SK-N-SH treated with all-trans-retinoic acid at 6 μM for 48 hours (cell line): ENCODE measurements around the gene SKAP2.

Experiments used
- ATAC-seq: fragments of 200-7000 bp; cut with Tn5 transposase; 3 replicates; pipeline ENCODE4 v1.9.1; 2020; ENCODE audit warnings: mild to moderate bottlenecking, moderate library complexity
- ARNTL ChIP-seq: fragments of 450-650 bp; formaldehyde crosslinking; IDR thresholded peaks from 2 replicates; pipeline ENCODE4 v1.5.0; 2020; ENCODE audit warnings: low read depth, mild to moderate bottlenecking, moderate library complexity, borderline replicate concordance
- BACH2 ChIP-seq: fragments of 250-450 bp; sonication (Bioruptor Pico); IDR thresholded peaks from 2 replicates; pipeline ENCODE4 v1.9.0; 2021; ENCODE audit warnings: mild to moderate bottlenecking, borderline replicate concordance
- CSDC2 ChIP-seq: fragments of 250-450 bp; sonication (Bioruptor Pico); IDR thresholded peaks from 2 replicates; pipeline ENCODE4 v1.5.0; 2020; ENCODE audit warnings: mild to moderate bottlenecking, moderate library complexity
- CSRNP3 ChIP-seq: fragments of 250-450 bp; sonication (Bioruptor Pico); IDR thresholded peaks from 2 replicates; pipeline ENCODE4 v1.5.1; 2021; ENCODE audit warnings: mild to moderate bottlenecking, moderate library complexity
- ESRRG ChIP-seq: fragments of 250-450 bp; sonication (Bioruptor Pico); IDR thresholded peaks from 2 replicates; pipeline ENCODE4 v1.6.1; 2021; ENCODE audit warnings: mild to moderate bottlenecking
- GLIS3 ChIP-seq: fragments of 250-450 bp; sonication (Bioruptor Pico); IDR thresholded peaks from 2 replicates; pipeline ENCODE4 v1.5.0; 2020; ENCODE audit warnings: mild to moderate bottlenecking, moderate library complexity
- ISL1 ChIP-seq: fragments of 250-450 bp; sonication (Bioruptor Pico); IDR thresholded peaks from 2 replicates; pipeline ENCODE4 v2.1.2; 2022; ENCODE audit warnings: mild to moderate bottlenecking, moderate library complexity
- OSR1 ChIP-seq: fragments of 250-450 bp; sonication (Bioruptor Pico); IDR thresholded peaks from 2 replicates; pipeline ENCODE4 v1.8.0; 2022; ENCODE audit warnings: moderate library complexity, mild to moderate bottlenecking, inconsistent platforms
- PPARA ChIP-seq: fragments of 250-450 bp; sonication (Bioruptor Pico); IDR thresholded peaks from 2 replicates; pipeline ENCODE4 v1.5.0; 2020; ENCODE audit warnings: mild to moderate bottlenecking, borderline replicate concordance
- RARB ChIP-seq: fragments of 250-450 bp; sonication (Bioruptor Pico); IDR thresholded peaks from 2 replicates; pipeline ENCODE4 v1.8.0; 2021; ENCODE audit warnings: mild to moderate bottlenecking, moderate library complexity
- SNAI2 ChIP-seq: fragments of 250-450 bp; sonication (Bioruptor Pico); IDR thresholded peaks from 2 replicates; pipeline ENCODE4 v1.5.0; 2020; ENCODE audit warnings: mild to moderate bottlenecking, moderate library complexity
- TCF4 ChIP-seq: fragments of 250-450 bp; sonication (Bioruptor Pico); IDR thresholded peaks from 2 replicates; pipeline ENCODE4 v1.8.0; 2021; ENCODE audit warnings: mild to moderate bottlenecking, moderate library complexity, borderline replicate concordance
- TOX ChIP-seq: fragments of 250-450 bp; sonication (Bioruptor Pico); IDR thresholded peaks from 2 replicates; pipeline ENCODE4 v1.8.0; 2021; ENCODE audit warnings: mild to moderate bottlenecking, moderate library complexity, borderline replicate concordance
- ZC3H10 ChIP-seq: fragments of 250-450 bp; sonication (Bioruptor Pico); IDR thresholded peaks from 2 replicates; pipeline ENCODE4 v1.5.1; 2021; ENCODE audit warnings: mild to moderate bottlenecking, moderate library complexity
- ZFP3 ChIP-seq: fragments of 250-450 bp; sonication (Bioruptor Pico); IDR thresholded peaks from 2 replicates; pipeline ENCODE4 v1.5.0; 2020; ENCODE audit warnings: mild to moderate bottlenecking, moderate library complexity
- ZFP30 ChIP-seq: fragments of 450-650 bp; formaldehyde crosslinking; IDR thresholded peaks from 2 replicates; pipeline ENCODE4 v1.5.0; 2022; ENCODE audit warnings: mild to moderate bottlenecking, moderate library complexity
- ZNF565 ChIP-seq: fragments of 450-650 bp; formaldehyde crosslinking; conservative IDR thresholded peaks from 2 replicates; pipeline ENCODE4 v1.5.0; 2020; ENCODE audit warnings: low read depth, mild to moderate bottlenecking, moderate library complexity
- ZNF70 ChIP-seq: fragments of 450-650 bp; formaldehyde crosslinking; IDR thresholded peaks from 2 replicates; pipeline ENCODE4 v1.5.0; 2020; ENCODE audit warnings: mild to moderate bottlenecking, moderate library complexity
- ZNF8 ChIP-seq: fragments of 450-650 bp; formaldehyde crosslinking; IDR thresholded peaks from 2 replicates; pipeline ENCODE4 v1.5.0; 2020; ENCODE audit warnings: mild to moderate bottlenecking, moderate library complexity
- TF ChIP-seq, protein P1 (sequence below): fragments of 250-450 bp; sonication (Bioruptor Pico); IDR thresholded peaks from 2 replicates; pipeline ENCODE4 v1.8.0; 2021; ENCODE audit warnings: low read depth, mild to moderate bottlenecking, moderate library complexity, borderline replicate concordance
- TF ChIP-seq, protein P2 (sequence below): fragments of 250-450 bp; sonication (Bioruptor Pico); IDR thresholded peaks from 2 replicates; pipeline ENCODE4 v1.5.0; 2020; ENCODE audit warnings: mild to moderate bottlenecking, moderate library complexity
- TF ChIP-seq, protein P3 (sequence below): fragments of 250-450 bp; sonication (Bioruptor Pico); IDR thresholded peaks from 2 replicates; pipeline ENCODE4 v1.8.0; 2020; ENCODE audit warnings: mild to moderate bottlenecking, moderate library complexity, borderline replicate concordance

Gene SKAP2

DNA sequence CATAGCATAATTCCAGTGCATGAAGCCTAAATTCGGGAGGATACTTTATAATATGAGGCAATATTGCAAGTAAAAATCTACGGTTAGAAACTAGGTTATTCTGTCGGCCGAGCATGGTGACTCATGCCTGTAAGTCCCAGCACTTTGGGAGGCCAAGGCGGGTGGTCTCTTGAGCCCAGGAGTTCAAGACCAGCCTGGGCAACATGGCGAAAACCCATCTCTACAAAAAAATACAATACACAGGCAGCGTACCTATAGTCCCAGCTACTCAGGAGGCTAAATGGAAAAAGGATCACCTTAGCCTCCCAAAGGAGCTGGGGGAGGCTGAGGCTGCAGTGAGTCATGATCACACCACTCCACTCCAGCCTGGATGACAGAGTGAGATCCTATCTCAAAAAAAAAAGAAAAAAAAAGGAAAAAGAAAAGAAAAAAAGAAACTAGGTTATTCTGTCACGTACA, 14.2 kb downstream of the SKAP2 start:
- TF ChIP-seq ZFP30 (CRISPR knock-in tag): no peak
- TF ChIP-seq ZNF565 (CRISPR knock-in tag): no peak
- no peak for TF ChIP-seq ZNF70 (CRISPR knock-in tag)
- ATAC-seq: no peak

DNA sequence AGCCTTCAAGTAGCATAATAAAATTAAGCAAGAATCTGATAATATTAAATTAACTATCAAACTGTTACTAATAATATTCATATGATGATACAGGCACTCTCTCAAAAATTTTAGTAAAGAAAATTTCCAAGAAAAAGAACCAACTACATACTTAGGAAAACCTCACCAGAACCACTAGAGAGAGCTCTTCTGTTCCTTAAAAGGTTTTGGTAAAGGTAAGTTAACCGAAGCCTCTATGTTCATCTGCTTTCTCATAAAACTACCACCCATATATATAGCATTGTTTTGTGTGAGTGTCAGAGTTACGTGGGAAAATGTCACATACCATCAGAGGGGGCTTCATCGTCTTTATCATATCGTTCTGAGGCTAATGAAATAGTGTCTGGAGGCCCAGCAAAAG, 20.7 kb downstream of the SKAP2 start:
- ATAC-seq: no peak
- TF ChIP-seq GLIS3 (CRISPR knock-in tag) (no peak), ZNF565 (CRISPR knock-in tag) (no peak), TCF4 (CRISPR knock-in tag) (no peak), ZFP3 (no peak), ZC3H10 (CRISPR knock-in tag) (no peak), ISL1 (CRISPR knock-in tag) (no peak), SNAI2 (no peak), ESRRG (no peak), RARB (CRISPR knock-in tag) (no peak), TOX (CRISPR knock-in tag) (no peak), CSDC2 (no peak), ARNTL (CRISPR knock-in tag) (no peak), ZFP30 (CRISPR knock-in tag) (no peak), CSRNP3 (CRISPR knock-in tag) (no peak), BACH2 (CRISPR knock-in tag) (no peak), PPARA (CRISPR knock-in tag) (no peak), ZNF8 (CRISPR knock-in tag) (no peak)
- TF ChIP-seq, protein P1, sequence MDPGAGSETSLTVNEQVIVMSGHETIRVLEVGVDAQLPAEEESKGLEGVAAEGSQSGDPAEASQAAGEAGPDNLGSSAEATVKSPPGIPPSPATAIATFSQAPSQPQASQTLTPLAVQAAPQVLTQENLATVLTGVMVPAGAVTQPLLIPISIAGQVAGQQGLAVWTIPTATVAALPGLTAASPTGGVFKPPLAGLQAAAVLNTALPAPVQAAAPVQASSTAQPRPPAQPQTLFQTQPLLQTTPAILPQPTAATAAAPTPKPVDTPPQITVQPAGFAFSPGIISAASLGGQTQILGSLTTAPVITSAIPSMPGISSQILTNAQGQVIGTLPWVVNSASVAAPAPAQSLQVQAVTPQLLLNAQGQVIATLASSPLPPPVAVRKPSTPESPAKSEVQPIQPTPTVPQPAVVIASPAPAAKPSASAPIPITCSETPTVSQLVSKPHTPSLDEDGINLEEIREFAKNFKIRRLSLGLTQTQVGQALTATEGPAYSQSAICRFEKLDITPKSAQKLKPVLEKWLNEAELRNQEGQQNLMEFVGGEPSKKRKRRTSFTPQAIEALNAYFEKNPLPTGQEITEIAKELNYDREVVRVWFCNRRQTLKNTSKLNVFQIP (CRISPR knock-in tag): no peak
- TF ChIP-seq, protein P2, sequence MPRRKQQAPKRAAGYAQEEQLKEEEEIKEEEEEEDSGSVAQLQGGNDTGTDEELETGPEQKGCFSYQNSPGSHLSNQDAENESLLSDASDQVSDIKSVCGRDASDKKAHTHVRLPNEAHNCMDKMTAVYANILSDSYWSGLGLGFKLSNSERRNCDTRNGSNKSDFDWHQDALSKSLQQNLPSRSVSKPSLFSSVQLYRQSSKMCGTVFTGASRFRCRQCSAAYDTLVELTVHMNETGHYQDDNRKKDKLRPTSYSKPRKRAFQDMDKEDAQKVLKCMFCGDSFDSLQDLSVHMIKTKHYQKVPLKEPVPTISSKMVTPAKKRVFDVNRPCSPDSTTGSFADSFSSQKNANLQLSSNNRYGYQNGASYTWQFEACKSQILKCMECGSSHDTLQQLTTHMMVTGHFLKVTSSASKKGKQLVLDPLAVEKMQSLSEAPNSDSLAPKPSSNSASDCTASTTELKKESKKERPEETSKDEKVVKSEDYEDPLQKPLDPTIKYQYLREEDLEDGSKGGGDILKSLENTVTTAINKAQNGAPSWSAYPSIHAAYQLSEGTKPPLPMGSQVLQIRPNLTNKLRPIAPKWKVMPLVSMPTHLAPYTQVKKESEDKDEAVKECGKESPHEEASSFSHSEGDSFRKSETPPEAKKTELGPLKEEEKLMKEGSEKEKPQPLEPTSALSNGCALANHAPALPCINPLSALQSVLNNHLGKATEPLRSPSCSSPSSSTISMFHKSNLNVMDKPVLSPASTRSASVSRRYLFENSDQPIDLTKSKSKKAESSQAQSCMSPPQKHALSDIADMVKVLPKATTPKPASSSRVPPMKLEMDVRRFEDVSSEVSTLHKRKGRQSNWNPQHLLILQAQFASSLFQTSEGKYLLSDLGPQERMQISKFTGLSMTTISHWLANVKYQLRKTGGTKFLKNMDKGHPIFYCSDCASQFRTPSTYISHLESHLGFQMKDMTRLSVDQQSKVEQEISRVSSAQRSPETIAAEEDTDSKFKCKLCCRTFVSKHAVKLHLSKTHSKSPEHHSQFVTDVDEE (CRISPR knock-in tag): no peak

GRCh38 chr7:26842897-26843296, 21.5 kb downstream of the SKAP2 start:
- no peak for ATAC-seq
- no peak for TF ChIP-seq PPARA (CRISPR knock-in tag)
- TF ChIP-seq ARNTL (CRISPR knock-in tag): no peak
- no peak for TF ChIP-seq ZNF70 (CRISPR knock-in tag)
- no peak for TF ChIP-seq ESRRG
- TF ChIP-seq, protein P3, sequence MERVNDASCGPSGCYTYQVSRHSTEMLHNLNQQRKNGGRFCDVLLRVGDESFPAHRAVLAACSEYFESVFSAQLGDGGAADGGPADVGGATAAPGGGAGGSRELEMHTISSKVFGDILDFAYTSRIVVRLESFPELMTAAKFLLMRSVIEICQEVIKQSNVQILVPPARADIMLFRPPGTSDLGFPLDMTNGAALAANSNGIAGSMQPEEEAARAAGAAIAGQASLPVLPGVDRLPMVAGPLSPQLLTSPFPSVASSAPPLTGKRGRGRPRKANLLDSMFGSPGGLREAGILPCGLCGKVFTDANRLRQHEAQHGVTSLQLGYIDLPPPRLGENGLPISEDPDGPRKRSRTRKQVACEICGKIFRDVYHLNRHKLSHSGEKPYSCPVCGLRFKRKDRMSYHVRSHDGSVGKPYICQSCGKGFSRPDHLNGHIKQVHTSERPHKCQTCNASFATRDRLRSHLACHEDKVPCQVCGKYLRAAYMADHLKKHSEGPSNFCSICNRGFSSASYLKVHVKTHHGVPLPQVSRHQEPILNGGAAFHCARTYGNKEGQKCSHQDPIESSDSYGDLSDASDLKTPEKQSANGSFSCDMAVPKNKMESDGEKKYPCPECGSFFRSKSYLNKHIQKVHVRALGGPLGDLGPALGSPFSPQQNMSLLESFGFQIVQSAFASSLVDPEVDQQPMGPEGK (CRISPR knock-in tag): no peak
- TF ChIP-seq, protein P2 (CRISPR knock-in tag): no peak
- TF ChIP-seq ZC3H10 (CRISPR knock-in tag): no peak
- no peak for TF ChIP-seq OSR1 (CRISPR knock-in tag)
- TF ChIP-seq ZFP30 (CRISPR knock-in tag): no peak
- TF ChIP-seq GLIS3 (CRISPR knock-in tag): no peak
